Astrocyte of the spinal cord (primary cell): ENCODE measurements around the gene KCNQ1.

Experiments
- DNase-seq: peaks from one replicate; pipeline ENCODE4 v3.0.0; 2011; ENCODE audit warnings: low read depth, low spot score
- H3K4me3 ChIP-seq: 2 replicates; pipeline ENCODE4 v1.5.1; 2011; ENCODE audit warnings: low read depth, mild to moderate bottlenecking, low read length, moderate library complexity
- CTCF ChIP-seq: IDR thresholded peaks from 2 replicates; pipeline ENCODE4 v1.5.1; 2012; ENCODE audit warnings: low read depth, mild to moderate bottlenecking, low read length, inconsistent platforms
- in situ Hi-C: cut with HindIII; loops from 2 replicates; pipeline ENCODE4 v1.10.0; 2017; ENCODE audit warnings: low sequenced_read_pairs

KCNQ1 gene

GRCh38 chr11:2716376-2717095, 271.7 kb downstream of the KCNQ1 start:
- in situ Hi-C loops, result no loop called here
- TF ChIP-seq CTCF, result no peak
- H3K4me3 ChIP-seq, result no peak overlapping the region
- no peak for DNase-seq

GRCh38 chr11:2717561-2718325, 272.9 kb downstream of the KCNQ1 start:
- no peak for DNase-seq
- in situ Hi-C loops, result no loop called here
- no peak for TF ChIP-seq CTCF
- H3K4me3 ChIP-seq, result no peak overlapping the region

GRCh38 chr11:2718817-2719438, 274.1 kb downstream of the KCNQ1 start:
- H3K4me3 ChIP-seq, result no peak overlapping the region
- in situ Hi-C loops, result no loop called here
- no peak for TF ChIP-seq CTCF
- no peak for DNase-seq

- no peak for DNase-seq
- no peak for TF ChIP-seq CTCF
- H3K4me3 ChIP-seq, result no peak overlapping the region
- in situ Hi-C loops, result no loop called here
These were observed 275.2 kb downstream of the KCNQ1 start for GRCh38 chr11:2719831-2720590.

GRCh38 chr11:2721210-2721916, 276.6 kb downstream of the KCNQ1 start:
- no peak overlapping the region for H3K4me3 ChIP-seq
- DNase-seq, result no peak
- no peak for TF ChIP-seq CTCF
- in situ Hi-C loops, result no loop called here

GRCh38 chr11:2722955-2723354, 278.1 kb downstream of the KCNQ1 start:
- in situ Hi-C loops, result no loop called here
- no peak for DNase-seq
- H3K4me3 ChIP-seq, result no peak overlapping the region
- no peak for TF ChIP-seq CTCF
